GDM1 (cell line): ENCODE measurements around the gene TSPAN14.

Source experiments
- DNase-seq: peaks from one replicate; lab custom pipeline; 2025; lab: John Stamatoyannopoulos, UW

Gene TSPAN14

DNA sequence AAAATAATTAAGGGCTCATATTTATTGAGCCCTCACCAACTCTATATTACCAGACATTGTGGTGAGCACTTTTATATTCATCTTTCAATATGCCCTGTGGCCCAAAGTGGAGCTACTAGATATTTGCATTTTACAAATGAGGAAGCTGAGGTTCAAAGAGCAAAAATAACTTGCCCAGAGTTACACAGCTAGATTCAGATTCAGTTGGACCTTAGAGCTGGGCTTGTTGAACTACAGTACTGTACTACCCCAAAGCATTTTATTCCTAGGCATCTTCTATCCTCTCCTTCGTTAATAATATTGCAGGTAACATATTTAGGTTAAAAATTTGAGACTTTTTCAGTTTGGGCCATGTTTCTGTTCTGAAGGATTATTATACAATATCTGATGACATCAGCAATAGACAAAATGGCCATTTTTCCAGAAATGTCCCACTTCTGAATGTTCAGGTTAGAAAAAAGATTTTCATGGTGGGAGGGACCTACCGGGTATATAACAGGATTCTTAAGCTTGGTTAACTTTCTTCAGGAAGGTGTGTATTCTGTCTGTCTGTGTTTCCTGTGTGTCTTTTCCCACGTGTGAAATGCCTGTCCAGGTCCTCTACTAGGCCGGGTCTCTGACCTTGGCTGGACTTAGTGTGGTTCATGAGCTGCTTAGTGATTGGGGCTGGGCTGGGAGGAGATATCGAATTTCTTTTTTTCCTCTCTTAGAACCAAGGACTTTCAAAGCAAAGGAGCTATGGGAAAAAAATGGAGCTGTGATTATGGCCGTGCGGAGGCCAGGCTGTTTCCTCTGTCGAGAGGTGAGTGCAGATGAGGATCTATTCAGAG lies 32.2 kb upstream of the TSPAN14 start:
- DNase-seq: peak; percentile 11

DNA sequence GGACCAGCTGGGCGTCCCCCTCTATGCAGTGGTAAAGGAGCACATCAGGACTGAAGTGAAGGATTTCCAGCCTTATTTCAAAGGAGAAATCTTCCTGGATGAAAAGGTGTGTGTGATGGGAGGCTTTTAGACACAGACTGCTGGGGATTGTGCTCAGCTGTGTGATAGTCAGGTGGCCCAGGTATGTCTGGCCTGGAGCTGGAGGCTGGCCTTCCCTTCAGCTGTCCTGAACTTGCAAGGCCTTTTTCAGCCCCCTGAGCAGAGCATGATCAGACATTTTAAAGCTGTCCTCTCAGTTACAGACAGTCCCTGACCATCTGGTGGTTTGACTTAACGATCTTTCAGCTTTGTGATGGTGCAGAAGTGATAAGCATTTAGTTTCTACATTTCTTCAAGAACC lies 28.2 kb upstream of the TSPAN14 start:
- DNase-seq: no peak

DNA sequence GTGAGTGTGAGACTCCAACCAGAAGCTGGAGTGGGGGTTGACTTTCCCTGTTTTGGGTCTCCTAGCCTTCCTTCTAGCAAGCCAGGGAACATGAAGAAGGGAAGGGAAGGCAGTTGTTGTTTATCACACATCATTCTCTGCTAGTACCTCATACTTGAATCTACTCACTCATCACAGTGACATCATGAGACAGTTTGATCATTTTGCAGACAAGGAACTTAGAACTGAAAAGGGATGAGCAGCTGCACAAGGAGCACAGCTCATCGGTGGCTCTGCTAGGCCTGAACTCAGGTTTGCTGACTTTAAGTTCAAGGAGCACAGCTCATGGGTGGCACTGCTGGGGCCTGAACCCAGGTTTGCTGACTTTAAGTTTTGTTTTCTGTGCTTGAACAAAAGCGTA lies 26.6 kb upstream of the TSPAN14 start:
- DNase-seq: no peak

DNA sequence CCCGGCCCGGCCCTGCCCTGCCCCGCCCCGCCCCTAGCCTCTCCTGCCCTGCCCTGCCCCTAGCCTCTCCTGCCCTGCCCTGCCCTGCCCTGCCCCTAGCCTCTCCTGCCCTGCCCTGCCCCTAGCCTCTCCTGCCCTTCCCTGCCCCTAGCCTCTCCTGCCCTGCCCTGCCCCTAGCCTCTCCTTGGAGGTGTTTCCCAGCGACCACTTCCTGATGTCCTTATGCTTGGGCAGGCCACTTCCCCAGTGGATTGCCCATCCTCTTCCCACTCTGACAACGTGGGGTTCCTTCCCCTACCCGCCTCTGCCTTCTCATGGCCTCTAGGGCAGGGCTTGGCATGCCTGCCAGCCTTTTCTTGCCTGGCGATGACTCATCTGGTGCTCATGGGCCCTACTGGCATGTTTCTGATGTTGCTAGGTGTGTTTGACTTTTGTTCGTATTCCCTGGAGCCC lies 24.6 kb upstream of the TSPAN14 start:
- no peak for DNase-seq

DNA sequence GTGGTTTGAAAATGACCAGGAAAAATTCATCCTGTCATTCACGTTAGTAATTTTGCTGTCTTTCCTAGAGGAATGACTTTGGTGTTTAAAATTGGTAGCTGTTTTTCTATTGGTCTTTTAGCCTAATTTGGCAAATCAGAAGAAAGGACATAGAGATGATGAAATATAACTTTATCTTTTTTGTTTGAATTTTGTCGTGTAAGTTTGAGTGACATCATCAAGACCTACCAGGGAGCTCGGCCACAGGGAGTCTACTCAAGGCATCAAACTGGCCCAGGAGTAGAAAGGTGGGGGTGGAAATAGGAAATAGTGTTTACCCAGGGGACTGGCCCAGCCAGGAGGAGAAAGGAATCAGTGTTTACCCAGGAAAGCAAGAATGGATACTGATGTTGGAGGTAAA lies 21.0 kb upstream of the TSPAN14 start:
- DNase-seq: no peak

DNA sequence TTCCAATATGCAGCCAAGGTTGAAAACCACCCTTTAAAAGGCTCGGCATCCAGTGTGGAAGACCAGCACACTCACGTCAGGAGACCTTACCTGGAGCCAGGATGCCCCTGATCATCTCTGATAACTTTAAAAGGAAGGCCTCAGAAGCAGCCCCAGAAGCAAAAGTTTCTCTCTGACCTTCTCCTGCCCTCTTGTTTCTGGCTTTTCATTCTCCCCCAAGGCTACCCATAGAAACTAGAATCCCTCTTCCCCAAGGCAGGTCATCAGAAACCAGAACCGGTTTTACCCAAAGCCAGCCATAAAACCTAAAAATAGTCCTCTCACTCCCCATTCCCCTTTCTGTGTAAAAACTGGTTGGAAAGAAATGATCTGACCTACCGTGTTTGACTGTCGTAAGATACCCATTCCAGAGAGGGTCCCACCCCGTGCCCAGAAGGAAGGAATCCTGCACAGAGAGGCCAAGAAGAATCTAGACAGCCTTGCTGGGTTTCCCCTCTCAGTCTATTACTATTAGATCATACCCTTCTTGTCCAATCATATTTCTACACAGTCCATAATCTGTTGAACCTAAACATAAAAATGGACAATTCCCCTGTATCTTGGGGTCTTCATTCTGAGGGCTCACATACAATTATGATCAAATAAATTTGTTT lies 17.5 kb upstream of the TSPAN14 start:
- no peak for DNase-seq

DNA sequence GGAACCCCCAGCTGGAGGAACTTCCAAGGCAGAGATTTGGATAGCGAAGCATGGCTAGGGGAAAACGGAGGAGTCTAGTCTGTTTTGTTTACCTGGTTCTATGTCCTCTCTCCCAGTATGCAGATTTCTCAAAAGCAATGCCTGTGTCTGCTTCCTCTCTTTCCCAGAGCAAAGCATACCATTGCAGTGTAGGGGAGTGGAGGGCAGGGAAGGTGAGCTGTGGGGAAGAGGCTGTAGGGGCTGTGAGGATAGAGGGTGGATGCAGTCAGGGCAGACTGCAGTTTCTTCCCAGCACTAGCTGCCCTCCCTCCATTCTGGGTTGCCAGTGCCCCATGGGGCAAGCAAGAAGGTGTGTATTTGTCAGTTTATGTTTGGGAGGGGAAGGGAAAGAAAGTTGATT lies 16.9 kb upstream of the TSPAN14 start:
- no peak for DNase-seq

DNA sequence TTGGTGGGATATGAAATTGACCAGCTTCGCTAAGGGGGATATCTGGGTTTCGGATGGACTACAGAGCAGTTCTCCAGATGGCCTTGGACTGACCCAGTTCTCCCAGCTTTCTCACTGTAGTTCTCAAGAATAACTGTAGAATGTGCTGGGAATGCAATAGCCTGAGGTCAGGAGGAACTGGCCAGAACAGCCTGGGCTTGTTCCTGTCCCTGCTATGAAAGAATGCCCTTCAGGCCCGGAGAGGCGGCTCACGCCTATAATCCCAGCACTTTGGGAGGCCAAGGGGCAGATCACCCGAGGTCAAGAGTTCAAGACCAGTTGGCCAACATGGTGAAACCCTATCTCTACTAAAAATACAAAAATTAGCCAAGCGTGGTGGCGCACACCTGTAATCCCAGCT lies 12.3 kb upstream of the TSPAN14 start:
- DNase-seq: no peak

DNA sequence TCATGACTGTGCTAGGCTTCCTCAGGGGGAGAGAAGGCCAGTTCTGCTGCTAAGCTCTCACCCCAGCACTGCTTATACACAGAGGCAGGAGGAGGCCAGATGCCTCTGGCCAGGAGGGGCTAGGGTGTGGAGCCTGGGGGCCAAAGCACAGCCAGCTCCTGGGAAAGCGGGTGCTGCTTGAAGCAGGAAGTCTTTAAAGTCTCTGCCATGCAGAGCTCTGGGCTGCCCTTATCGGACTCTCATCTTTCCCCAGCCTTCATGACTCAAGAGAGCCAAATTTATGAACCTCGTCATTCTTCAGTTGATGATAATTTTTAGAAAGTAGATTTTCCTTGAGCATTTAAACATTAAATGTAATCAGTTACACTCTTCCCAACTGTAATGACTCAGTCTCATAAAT lies 11.2 kb upstream of the TSPAN14 start:
- no peak for DNase-seq

DNA sequence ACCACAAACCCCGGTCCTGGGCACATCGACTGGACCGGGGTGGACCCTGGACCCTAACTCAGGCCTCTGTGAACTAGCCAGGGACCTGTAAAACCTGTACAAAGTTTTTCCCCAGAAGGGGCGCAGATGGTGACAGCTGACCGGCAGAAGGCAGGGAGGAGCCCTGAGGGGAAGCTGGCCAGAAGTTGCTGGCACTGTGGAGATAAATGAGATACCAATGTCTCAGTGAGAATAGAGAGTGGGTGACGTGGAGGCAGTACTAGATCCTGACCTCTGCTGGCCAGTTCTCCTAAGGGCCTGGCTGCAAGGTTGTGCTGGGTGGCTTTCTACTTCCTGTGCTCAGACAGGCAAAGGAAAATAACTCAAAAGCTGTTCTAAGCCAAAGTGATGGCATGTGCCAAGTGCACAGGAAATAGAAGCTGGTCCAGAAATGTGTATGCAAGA lies 10.6 kb upstream of the TSPAN14 start:
- peak; percentile 14 for DNase-seq

DNA sequence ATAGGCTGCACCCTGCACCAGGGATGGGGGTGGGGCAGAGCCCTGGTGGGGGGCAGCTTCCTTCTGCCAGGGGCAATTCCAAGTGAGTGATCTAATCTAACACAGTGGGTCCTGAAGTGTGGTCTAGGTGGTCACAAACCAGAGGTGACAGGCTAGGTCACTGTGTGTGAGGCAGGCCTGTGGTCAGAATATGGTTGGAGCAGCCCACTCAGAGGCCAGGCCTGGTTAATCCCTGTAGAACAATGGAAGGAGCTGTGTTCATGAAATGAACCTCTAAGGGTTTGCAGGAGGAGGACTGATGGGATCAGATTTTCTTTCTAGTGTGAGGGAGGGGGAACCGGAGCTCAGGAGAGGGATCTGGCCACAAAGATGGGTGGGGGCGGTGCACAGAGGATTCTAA lies 10.0 kb upstream of the TSPAN14 start:
- no peak for DNase-seq

DNA sequence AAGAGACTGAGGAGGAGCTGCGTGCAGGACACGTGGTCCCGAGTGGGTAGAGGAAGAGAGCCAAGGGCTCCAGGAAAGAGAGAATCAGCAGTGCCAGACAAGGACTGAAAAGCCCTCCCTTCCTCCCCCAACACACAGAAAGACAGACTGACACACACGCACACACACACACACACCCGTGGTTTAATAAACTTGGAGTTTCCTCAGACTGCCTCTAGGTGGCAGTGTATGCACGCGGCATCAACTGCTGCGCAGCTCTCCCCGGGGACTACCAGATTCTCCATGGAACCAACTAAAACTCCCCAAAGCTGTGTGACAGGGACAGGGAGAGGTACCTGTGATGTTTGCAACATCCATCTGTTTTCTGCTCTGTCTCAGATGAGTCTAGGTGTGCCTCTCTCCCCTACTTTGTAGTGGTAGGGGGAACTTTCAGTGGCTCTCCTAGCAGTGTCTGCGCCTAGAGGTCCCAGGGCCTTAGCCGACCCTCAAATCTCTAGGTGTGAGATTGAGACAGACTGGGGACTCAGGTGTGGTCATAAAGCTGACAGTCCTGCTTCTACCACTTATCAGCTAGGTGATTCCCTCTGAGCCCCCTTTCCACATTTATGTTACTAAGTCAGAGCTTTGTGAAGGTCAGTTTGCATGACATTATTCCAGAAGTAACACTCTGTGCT lies 9.3 kb upstream of the TSPAN14 start:
- DNase-seq: peak; percentile 66

DNA sequence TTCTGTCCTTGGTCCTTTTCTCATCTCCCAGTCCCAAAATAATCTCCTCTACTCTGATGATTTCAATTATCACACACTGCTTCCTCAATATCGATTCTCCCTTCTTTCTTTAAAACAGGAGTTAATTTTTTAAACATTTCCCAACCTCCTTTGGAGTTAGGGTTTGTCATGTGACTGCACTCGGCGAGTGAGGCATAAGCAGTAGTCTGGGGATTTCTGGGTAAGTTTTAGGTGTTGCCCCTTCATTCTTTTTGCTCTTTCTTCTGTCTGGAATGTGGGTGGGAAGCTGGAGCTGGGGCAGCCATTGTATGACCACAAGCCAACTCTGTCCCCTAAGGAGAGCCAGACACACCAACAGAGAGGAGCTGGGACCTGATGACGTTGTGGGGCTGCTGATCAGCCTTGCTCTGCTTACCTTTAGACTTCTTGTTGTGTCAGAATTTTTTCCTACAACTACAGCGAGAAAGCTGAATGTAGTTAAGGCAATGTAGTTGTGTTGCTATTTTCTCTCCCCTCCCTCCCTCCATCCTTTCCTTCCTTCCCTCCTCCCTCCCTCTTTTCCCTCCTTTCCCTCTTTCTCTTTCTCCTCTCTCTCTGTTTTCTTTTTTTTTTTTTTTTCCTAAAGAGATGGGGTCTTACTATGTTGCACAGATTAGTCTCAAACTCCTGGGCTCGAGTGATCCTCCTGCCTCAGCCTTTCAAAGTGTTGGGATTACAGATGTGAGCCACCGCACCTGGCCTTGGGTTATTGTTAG lies 6.5 kb upstream of the TSPAN14 start:
- DNase-seq: no peak

DNA sequence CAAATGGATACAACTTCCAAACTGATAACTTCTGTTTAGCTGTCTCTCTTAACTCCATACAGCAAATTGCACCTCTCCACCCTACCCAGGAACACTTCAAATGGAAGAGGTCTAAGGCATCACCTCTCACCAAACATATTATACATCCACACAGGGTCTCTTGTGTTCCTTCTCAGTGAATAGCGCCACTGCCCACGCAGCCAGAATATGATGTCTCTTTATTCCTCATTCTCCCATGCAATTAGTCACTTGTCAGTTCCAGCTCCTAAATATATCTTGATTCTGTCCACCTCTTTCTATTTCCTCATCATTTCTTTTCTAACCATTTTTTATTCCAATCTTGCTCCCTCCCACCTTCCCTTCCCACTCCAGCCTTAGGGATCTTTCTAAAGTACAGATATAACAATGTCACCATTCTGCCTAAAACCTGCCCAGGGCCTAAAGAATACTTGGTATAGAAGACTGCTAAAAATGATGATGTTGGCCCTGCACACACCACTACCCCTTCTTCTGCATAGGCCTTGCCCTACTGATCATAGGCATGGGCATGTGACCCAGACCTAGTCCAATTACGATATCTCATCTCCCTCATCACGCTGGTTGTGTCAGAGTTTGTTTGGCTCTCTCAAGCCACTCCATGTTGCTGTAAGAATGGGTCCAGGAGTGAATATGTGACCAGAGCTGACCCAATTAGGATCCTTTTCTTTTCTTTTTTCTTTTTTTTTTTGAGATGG lies 5.7 kb upstream of the TSPAN14 start:
- no peak for DNase-seq

DNA sequence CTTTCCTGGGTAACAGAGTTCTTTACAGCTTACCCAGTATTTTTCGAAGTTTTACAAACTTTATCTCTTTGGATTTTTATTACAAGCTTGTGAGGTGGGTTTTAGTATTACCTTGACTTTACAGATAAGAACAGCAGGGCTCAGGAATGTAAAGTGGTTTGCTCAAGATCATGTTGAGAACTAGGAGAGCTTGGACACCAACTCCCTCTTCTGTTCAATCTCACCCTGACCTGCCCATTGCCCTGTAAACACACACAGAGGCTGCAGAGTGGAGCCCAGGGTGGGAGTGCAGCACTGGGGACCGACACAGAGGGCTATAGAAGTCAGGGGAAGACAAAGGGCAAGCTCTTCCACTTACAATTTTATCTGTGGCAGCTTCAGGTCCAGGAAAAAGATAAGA lies 4.6 kb upstream of the TSPAN14 start:
- no peak for DNase-seq

DNA sequence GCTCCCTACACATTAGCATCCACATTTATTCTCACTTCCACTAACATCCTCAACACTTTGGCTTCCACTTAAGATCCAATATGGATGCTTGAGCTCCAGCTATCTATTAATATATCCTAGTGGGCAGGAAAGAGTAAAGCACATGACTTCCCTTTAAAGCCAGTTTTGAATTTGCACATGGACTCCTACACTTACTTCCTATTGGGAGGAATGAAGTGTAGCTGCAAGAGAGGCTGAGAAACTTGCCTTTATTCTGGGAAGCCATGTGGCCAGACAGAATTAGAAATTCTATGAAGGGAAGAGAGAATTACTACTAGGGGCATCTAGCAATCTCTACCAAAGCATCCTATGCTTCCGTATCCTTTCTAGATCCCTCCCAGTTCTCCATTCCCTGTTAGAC lies 3.0 kb upstream of the TSPAN14 start:
- no peak for DNase-seq

DNA sequence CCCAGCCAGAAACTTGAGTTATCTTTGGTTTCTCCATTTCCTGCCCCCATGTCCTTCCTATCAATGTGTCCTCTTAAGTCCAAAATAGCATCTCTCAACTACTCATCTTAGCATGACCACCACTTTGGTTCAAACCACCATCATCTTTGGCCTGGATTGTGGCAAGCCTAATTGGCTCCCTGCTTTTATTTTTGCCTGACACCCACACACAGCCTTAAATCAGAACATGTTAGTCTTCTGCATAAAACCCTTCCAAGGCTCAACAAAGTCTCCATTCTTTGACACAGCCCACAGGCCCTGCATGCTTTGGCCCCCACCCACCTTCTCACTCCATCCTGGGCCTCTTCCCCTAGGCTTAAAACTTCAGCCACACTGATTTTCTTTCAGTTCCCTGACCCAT lies 2.0 kb upstream of the TSPAN14 start:
- DNase-seq: no peak

DNA sequence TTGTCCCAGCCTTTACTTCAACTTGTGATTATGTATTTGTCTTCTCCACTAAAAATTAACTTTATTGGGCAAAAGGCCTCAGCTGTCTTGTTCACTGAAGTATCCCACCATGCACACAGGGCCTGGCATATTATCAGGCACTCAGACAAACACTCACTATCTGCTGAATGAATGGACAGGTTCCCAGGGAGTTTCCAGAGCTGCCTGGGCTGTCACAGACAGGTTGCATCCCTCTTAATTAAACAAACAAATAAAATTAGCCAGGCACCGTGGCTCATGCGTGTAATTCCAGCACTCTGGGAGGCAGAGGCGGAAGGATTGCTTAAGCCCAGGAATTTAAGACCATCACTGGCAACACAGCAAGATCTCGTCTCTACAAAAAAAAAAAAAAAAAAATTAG lies 1.5 kb upstream of the TSPAN14 start:
- DNase-seq: no peak

DNA sequence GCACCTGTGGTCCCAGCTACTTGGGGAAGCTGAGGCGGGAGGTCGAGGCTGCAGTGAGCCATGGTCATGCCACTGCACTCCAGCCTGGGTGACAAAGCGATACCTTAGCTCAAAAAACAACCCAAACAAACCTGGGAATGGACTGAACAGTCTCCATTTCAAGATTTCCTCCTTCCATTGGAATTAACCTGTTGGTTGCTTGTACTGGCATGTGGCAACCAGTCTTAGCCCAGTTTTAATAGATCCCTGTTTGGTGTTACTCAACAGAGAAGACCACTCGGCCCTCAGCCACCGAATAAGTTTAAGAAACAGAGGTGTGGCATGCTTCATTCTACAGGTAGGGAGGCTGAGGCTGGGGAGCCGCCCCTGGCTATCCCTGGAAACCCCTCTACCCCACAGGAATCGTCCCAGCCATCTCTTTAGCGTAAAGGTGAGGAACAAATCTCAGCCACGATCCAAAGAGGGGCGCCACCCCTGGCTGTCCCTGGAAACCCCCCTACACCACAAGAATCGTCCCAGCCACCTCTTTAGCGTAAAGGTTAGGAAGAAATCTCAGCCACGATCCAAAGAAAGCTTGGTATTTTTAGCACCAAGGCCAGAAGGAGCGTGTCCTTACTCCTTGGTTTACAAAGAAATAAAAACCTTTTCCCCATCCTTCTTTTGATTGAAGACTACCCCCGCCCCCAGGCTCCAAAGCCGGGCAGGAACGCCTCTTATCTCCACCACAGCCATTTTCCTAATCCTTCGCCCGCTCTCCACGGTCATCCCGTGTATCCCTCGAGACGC lies 861 bp upstream of the TSPAN14 start:
- no peak for DNase-seq

DNA sequence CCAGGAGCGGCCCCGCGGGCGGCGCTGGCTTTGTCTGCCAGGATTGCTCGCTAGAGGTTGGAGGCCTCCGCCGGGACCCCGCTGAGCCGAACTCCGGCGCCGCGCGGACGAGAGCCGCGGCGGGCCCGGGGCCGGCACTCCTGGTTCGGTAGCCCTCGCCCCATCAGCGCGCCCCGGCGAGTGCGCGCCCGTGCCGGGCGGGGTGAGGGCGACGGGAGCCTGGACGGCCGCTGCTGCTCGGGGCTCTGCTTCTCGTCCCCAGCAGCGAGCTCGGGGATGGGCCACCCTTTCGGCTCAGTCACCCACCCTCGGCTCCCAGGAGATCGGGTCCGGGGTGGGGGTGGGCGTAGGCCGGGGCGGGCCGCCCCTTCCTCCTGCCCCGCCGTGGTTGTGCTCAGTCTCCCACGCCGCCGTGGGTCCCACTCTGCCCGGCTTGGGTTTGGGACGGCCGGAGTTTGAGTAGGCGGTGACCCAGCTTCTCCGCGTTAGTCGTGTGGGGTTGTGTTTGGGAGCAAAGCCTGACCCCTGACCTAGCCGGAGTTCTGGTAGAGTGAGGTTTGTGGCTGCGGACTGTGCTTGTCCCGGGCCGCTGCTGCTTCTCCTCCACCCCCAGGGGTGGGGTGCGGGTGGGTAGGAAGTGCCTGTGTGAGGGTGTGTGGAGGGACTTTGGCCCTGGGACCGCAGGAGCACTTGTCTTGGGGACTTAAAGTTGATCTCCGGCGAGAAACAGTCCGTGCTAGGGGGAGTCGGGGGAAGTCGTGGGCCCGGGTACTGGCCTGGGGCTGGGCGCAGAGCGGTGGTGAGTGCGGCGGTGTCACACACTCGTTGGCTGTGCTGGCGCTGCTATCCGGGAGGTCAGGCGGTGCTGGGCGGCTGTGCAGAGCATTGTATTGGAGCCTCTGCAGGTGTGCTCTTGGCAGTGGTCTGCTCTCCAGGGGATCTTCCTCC lies 677 bp downstream of the TSPAN14 start:
- DNase-seq: no peak
